Activated T-cell treated with anti-CD3 and anti-CD28 coated beads, Interleukin-2, amount 50 U/mL, for 4 hours (primary cell): ENCODE results near the gene NF2. TPM values are rescaled to one million over a fixed set of nuclear protein-coding genes. Genes with fewer than 3 reads are reported as not detected.

ENCODE experiments used
- ATAC-seq, 2 donors: fragments of 200-7000 bp; cut with Tn5 transposase; one replicate each; pipeline ENCODE4 v1.10.0; 2021
- DNase-seq: peaks from one replicate; pipeline ENCODE4 v3.0.0-alpha.2; 2020
- H3K27me3 Mint-ChIP-seq: one replicate; pipeline ENCODE4 v1.8.0; 2021; ENCODE audit warnings: low read depth, mixed read lengths
- H3K36me3 Mint-ChIP-seq: one replicate; pipeline ENCODE4 v1.8.0; 2022; ENCODE audit warnings: mixed read lengths; ENCODE audit not compliant: insufficient read depth
- H3K4me1 Mint-ChIP-seq: one replicate; pipeline ENCODE4 v1.8.0; 2021; ENCODE audit warnings: low read depth, mixed read lengths
- H3K4me3 Mint-ChIP-seq: one replicate; pipeline ENCODE4 v1.8.0; 2021; ENCODE audit warnings: mild to moderate bottlenecking, moderate library complexity, mixed read lengths
- H3K9me3 Mint-ChIP-seq: one replicate; pipeline ENCODE4 v1.8.0; 2021; ENCODE audit warnings: mixed read lengths
- total RNA-seq, 3 donors: library from RNA; stranded (reverse); gene quantifications; one replicate each; pipeline ENCODE4 v1.2.1, GENCODE V29; 2021

Gene NF2
- total RNA-seq, 3 donors from 2014 or later: 65.4 to 70.2 (median 66.0) TPM

- DNase-seq: no peak
- Mint-ChIP-seq H3K36me3 (no peaks in the 10 kb centered on the region), H3K9me3 (no peaks in the 10 kb centered on the region), H3K4me3 (no peak overlapping the region), H3K4me1 (peaks cover 23% of the 10 kb centered on the region), H3K27me3 (peaks cover 3% of the 10 kb centered on the region)
- ATAC-seq: no peak
Observed at GRCh38 chr22:29703569-29704195, 100.2 kb downstream of the NF2 start.

- H3K27me3 Mint-ChIP-seq: peaks cover 3% of the 10 kb centered on the region
- peaks cover 23% of the 10 kb centered on the region for H3K4me1 Mint-ChIP-seq
- ATAC-seq (no peak), DNase-seq (no peak)
- H3K9me3 Mint-ChIP-seq: no peaks in the 10 kb centered on the region
- H3K36me3 Mint-ChIP-seq: no peaks in the 10 kb centered on the region
- no peak overlapping the region for H3K4me3 Mint-ChIP-seq
Observed at GRCh38 chr22:29704528-29705285, 101.3 kb downstream of the NF2 start.

GRCh38 chr22:29705651-29706050 lies 102.2 kb downstream of the NF2 start:
- Mint-ChIP-seq H3K4me3 (no peak overlapping the region), H3K9me3 (no peaks in the 10 kb centered on the region), H3K36me3 (no peaks in the 10 kb centered on the region), H3K4me1 (peaks cover 18% of the 10 kb centered on the region), H3K27me3 (peaks cover 5% of the 10 kb centered on the region)
- DNase-seq (no peak), ATAC-seq (no peak)

GRCh38 chr22:29706486-29706885 lies 103.1 kb downstream of the NF2 start:
- no peak for ATAC-seq
- Mint-ChIP-seq H3K9me3 (no peaks in the 10 kb centered on the region), H3K4me1 (peaks cover 10% of the 10 kb centered on the region), H3K36me3 (no peaks in the 10 kb centered on the region), H3K27me3 (peaks cover 5% of the 10 kb centered on the region), H3K4me3 (no peak overlapping the region)
- DNase-seq: no peak

GRCh38 chr22:29707010-29707409 lies 103.6 kb downstream of the NF2 start:
- H3K4me1 Mint-ChIP-seq: peaks cover 5% of the 10 kb centered on the region
- ATAC-seq: no peak
- no peak for DNase-seq

GRCh38 chr22:29707471-29707870 lies 104.0 kb downstream of the NF2 start:
- no peaks in the 10 kb centered on the region for H3K36me3 Mint-ChIP-seq
- H3K9me3 Mint-ChIP-seq: no peaks in the 10 kb centered on the region
- DNase-seq: no peak
- no peak overlapping the region for H3K4me3 Mint-ChIP-seq
- H3K4me1 Mint-ChIP-seq: peaks cover 4% of the 10 kb centered on the region
- H3K27me3 Mint-ChIP-seq: peaks cover 5% of the 10 kb centered on the region
- ATAC-seq: no peak

More at GRCh38 chr22:29707010-29707409, 103.6 kb downstream of the NF2 start:
- Mint-ChIP-seq H3K9me3 (no peaks in the 10 kb centered on the region), H3K36me3 (no peaks in the 10 kb centered on the region), H3K27me3 (peaks cover 5% of the 10 kb centered on the region), H3K4me3 (no peak overlapping the region)

GRCh38 chr22:29710193-29710592 lies 106.8 kb downstream of the NF2 start:
- ATAC-seq: no peak

GRCh38 chr22:29710922-29711593 lies 107.6 kb downstream of the NF2 start:
- Mint-ChIP-seq H3K4me3 (no peak overlapping the region), H3K4me1 (no peaks in the 10 kb centered on the region), H3K36me3 (no peaks in the 10 kb centered on the region), H3K27me3 (peaks cover 18% of the 10 kb centered on the region), H3K9me3 (no peaks in the 10 kb centered on the region)
- ATAC-seq (no peak), DNase-seq (no peak)

More at GRCh38 chr22:29710193-29710592, 106.8 kb downstream of the NF2 start:
- no peaks in the 10 kb centered on the region for H3K36me3 Mint-ChIP-seq
- H3K4me3 Mint-ChIP-seq: no peak overlapping the region
- no peaks in the 10 kb centered on the region for H3K4me1 Mint-ChIP-seq
- DNase-seq: no peak
- H3K9me3 Mint-ChIP-seq: no peaks in the 10 kb centered on the region
- H3K27me3 Mint-ChIP-seq: peaks cover 13% of the 10 kb centered on the region

GRCh38 chr22:29712119-29712518 lies 108.7 kb downstream of the NF2 start:
- H3K27me3 Mint-ChIP-seq: peaks cover 29% of the 10 kb centered on the region
- H3K36me3 Mint-ChIP-seq: no peaks in the 10 kb centered on the region
- DNase-seq (no peak), ATAC-seq (no peak)
- H3K4me3 Mint-ChIP-seq: no peak overlapping the region
- H3K9me3 Mint-ChIP-seq: no peaks in the 10 kb centered on the region
- H3K4me1 Mint-ChIP-seq: no peaks in the 10 kb centered on the region

- no peak overlapping the region for H3K4me3 Mint-ChIP-seq
- no peaks in the 10 kb centered on the region for H3K9me3 Mint-ChIP-seq
- no peaks in the 10 kb centered on the region for H3K4me1 Mint-ChIP-seq
- no peaks in the 10 kb centered on the region for H3K36me3 Mint-ChIP-seq
- ATAC-seq: no peak
- no peak for DNase-seq
- peaks cover 37% of the 10 kb centered on the region for H3K27me3 Mint-ChIP-seq
Observed at GRCh38 chr22:29713156-29713727, 109.8 kb downstream of the NF2 start.

GRCh38 chr22:29715240-29715639 lies 111.8 kb downstream of the NF2 start:
- Mint-ChIP-seq H3K4me3 (no peak overlapping the region), H3K36me3 (no peaks in the 10 kb centered on the region), H3K27me3 (peaks cover 50% of the 10 kb centered on the region), H3K9me3 (no peaks in the 10 kb centered on the region), H3K4me1 (peaks cover 3% of the 10 kb centered on the region)
- DNase-seq (no peak), ATAC-seq (no peak)

GRCh38 chr22:29715705-29716104 lies 112.3 kb downstream of the NF2 start:
- Mint-ChIP-seq H3K4me1 (peaks cover 3% of the 10 kb centered on the region), H3K36me3 (no peaks in the 10 kb centered on the region), H3K4me3 (no peak overlapping the region), H3K9me3 (no peaks in the 10 kb centered on the region), H3K27me3 (peaks cover 48% of the 10 kb centered on the region)
- ATAC-seq: no peak
- no peak for DNase-seq

- no peak for ATAC-seq
- Mint-ChIP-seq H3K4me1 (peaks cover 3% of the 10 kb centered on the region), H3K27me3 (peaks cover 56% of the 10 kb centered on the region), H3K4me3 (no peak overlapping the region), H3K36me3 (no peaks in the 10 kb centered on the region), H3K9me3 (no peaks in the 10 kb centered on the region)
- no peak for DNase-seq
Observed at GRCh38 chr22:29716814-29717545, 113.5 kb downstream of the NF2 start.

- no peak for DNase-seq
- H3K36me3 Mint-ChIP-seq: no peaks in the 10 kb centered on the region
- no peak for ATAC-seq
- peaks cover 53% of the 10 kb centered on the region for H3K27me3 Mint-ChIP-seq
- no peaks in the 10 kb centered on the region for H3K9me3 Mint-ChIP-seq
- H3K4me1 Mint-ChIP-seq: peaks cover 3% of the 10 kb centered on the region
- no peak overlapping the region for H3K4me3 Mint-ChIP-seq
Observed at GRCh38 chr22:29717789-29718188, 114.4 kb downstream of the NF2 start.
